ENCODE measurements around the gene GNAL. TPM values are rescaled to one million over a fixed set of nuclear protein-coding genes. Genes with fewer than 3 reads are reported as not detected.

Gene GNAL
- total RNA-seq, 2 donors from 2014 or later = 2.7 to 4.4 TPM

DNA sequence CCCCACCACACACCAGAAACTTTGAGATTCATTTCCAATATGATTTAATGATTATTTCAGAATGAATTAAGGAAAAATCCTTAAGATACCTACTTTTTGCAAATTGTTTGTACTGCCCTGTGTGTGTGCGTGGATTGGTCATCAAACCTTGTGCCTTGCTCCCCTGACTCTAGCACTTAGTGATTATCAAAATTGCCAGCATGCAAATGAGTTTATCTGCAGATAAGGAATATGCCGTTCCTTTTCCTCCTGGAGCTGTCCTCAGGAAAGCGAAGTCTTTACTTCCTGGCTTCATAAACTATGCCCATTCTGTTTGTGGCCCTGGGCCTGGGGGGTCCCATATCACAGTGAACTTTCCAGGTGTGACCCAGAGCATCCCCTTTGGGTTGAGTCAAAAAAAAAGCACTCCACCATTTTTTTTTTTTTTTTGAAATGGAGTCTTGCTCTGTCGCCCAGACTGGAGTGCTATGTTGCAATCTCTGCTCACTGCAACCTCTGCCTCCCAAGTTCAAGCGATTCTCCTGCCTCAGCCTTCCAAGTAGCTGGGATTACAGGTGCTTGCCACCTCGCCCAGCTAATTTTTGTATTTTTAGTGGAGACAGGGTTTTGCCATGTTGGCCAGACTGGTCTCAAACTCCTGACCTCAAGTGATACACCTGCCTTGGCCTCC lies 173.5 kb downstream of the GNAL start:
- Histone ChIP-seq H3K36me3 (no peaks in the 10 kb centered on the region), H3K4me3 (no peak overlapping the region), H3K9me3 (no peaks in the 10 kb centered on the region), H3K4me1 (no peaks in the 10 kb centered on the region), H3K27me3 (no peaks in the 10 kb centered on the region), H3K27ac (no peak overlapping the region)
- DNase-seq (ENCODE audit: low spot score) = no peak
- TF ChIP-seq, protein P1, sequence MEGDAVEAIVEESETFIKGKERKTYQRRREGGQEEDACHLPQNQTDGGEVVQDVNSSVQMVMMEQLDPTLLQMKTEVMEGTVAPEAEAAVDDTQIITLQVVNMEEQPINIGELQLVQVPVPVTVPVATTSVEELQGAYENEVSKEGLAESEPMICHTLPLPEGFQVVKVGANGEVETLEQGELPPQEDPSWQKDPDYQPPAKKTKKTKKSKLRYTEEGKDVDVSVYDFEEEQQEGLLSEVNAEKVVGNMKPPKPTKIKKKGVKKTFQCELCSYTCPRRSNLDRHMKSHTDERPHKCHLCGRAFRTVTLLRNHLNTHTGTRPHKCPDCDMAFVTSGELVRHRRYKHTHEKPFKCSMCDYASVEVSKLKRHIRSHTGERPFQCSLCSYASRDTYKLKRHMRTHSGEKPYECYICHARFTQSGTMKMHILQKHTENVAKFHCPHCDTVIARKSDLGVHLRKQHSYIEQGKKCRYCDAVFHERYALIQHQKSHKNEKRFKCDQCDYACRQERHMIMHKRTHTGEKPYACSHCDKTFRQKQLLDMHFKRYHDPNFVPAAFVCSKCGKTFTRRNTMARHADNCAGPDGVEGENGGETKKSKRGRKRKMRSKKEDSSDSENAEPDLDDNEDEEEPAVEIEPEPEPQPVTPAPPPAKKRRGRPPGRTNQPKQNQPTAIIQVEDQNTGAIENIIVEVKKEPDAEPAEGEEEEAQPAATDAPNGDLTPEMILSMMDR (IDR thresholded peaks at IDR 0.05) = no peak

DNA sequence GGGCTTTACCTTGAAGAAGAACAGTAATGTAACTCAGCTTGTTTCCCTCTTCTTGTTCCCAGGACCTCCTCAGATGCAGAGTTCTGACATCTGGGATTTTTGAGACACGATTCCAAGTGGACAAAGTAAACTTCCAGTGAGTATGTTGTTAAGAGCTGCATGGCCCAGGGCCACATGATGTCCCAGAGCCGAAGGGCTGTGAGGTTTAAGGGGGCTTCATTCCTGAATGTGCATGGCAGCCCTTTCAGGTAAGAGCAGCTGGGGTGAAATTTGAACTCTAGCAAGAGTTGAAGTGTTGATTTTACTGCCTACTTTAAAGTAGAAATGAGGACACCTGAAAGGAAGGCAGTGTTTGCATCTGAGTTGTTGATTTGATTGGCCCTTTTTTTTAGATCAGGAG lies 175.4 kb downstream of the GNAL start:
- H3K4me3 ChIP-seq = no peak overlapping the region
- no peaks in the 10 kb centered on the region for H3K36me3 ChIP-seq
- DNase-seq (ENCODE audit: low spot score) = no peak
- H3K27me3 ChIP-seq = no peaks in the 10 kb centered on the region
- no peak overlapping the region for H3K27ac ChIP-seq
- H3K9me3 ChIP-seq = no peaks in the 10 kb centered on the region
- TF ChIP-seq, protein P1 (IDR thresholded peaks at IDR 0.05) = no peak
- H3K4me1 ChIP-seq = no peaks in the 10 kb centered on the region

DNA sequence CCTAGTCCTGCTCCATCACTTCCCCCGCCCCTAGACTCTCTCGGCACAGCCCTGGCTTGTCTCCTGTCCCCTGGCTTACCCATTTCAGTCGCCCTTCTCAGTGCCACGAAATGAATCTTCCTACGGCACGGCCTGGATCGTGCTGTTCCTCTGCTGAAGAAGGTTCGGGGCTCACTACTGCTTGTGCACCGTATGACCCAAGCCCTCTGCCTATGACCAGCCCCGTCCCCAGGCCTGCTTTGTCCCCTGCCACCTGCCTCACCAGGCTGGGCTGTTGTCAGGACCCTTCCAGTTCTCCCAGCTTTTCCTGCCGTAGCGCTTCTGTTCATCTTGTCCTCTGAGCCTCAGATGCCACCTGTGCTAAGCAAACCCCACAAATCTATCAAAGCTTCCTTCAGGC lies 176.0 kb downstream of the GNAL start:
- Histone ChIP-seq H3K4me1 (no peaks in the 10 kb centered on the region), H3K27me3 (no peaks in the 10 kb centered on the region), H3K27ac (no peak overlapping the region), H3K36me3 (no peaks in the 10 kb centered on the region), H3K9me3 (no peaks in the 10 kb centered on the region), H3K4me3 (no peak overlapping the region)
- TF ChIP-seq, protein P1 (IDR thresholded peaks at IDR 0.05) = no peak
- no peak for DNase-seq (ENCODE audit: low spot score)

DNA sequence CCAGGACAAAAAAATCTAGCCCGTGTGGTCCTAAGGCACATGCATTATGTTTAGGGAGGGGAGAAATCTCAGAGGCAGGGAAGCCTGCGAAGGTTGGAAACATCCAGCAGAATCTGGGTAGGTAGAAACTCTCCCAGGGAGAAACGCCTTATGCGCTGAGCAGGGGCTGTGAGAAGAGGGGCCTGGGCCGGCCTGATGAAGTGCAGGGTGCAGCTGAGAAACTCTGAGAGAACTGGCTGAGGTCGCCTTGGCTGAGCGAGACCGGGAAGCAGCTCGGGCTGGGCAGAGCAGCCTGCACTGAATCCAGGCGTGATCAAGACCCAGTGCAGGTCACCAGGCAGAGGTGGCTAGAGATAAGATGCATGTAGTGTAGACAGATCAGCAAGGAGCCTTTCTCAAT lies 177.3 kb downstream of the GNAL start:
- no peak for DNase-seq (ENCODE audit: low spot score)
- H3K4me1 ChIP-seq = no peaks in the 10 kb centered on the region
- no peak overlapping the region for H3K27ac ChIP-seq
- no peak overlapping the region for H3K4me3 ChIP-seq
- TF ChIP-seq, protein P1 (IDR thresholded peaks at IDR 0.05) = no peak
- H3K36me3 ChIP-seq = no peaks in the 10 kb centered on the region
- no peaks in the 10 kb centered on the region for H3K27me3 ChIP-seq
- H3K9me3 ChIP-seq = no peaks in the 10 kb centered on the region

DNA sequence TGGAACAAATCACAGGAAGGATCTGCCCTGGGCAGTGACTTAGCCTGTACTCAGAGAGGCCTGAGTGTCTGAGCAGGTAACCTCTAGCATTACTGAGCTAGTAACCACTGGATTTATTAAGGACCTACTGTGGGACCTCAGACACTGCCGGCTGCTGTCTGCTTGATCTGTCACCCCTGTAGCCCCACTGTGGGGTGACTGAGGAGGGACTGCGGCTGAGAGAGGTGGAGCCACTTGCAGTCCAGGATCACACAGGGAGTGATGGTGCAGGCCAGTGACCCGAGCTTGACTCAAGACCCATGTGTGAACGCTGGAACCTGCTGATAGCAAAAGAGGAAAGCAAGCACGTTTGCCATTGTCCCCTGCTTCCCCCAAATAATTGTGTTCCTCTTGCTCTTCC lies 177.7 kb downstream of the GNAL start:
- Histone ChIP-seq H3K4me1 (no peaks in the 10 kb centered on the region), H3K27ac (no peak overlapping the region), H3K36me3 (no peaks in the 10 kb centered on the region), H3K27me3 (no peaks in the 10 kb centered on the region), H3K4me3 (no peak overlapping the region), H3K9me3 (no peaks in the 10 kb centered on the region)
- DNase-seq (ENCODE audit: low spot score) = no peak
- TF ChIP-seq, protein P1 (IDR thresholded peaks at IDR 0.05) = no peak

DNA sequence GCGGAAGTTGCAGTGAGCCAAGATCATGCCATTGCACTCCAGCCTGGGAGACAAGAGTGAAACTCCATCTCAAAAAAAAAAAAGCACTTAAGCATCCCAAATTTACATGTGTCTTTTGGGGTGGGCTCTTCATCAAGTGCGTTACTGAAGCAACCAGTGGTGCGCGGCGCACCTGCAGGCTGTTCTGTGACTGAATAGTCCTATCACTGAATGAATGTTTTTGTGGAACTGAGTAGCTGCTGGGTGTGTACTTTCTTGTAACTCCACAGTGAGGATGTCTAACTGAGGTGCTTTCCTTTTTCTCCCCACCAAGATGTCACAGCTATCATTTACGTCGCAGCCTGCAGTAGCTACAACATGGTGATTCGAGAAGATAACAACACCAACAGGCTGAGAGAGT lies 179.2 kb downstream of the GNAL start:
- Histone ChIP-seq H3K4me3 (no peak overlapping the region), H3K27me3 (no peaks in the 10 kb centered on the region), H3K4me1 (no peaks in the 10 kb centered on the region), H3K9me3 (no peaks in the 10 kb centered on the region), H3K27ac (no peak overlapping the region), H3K36me3 (no peaks in the 10 kb centered on the region)
- TF ChIP-seq, protein P1 (IDR thresholded peaks at IDR 0.05) = no peak
- no peak for DNase-seq (ENCODE audit: low spot score)

Data from right atrium auricular region (tissue), 2 donors.